HG03175 (cell line): ENCODE results near the gene ATP8B4.
"Not testable (repeated sequence)": the region's sequence is repeated elsewhere in the genome, so short reads cannot be mapped to it uniquely, and the experiment has no call there.

Experiments
- ATAC-seq: cut with Tn5 transposase; IDR thresholded peaks from one replicate; pipeline ENCODE4 v1.9.1; 2021; ENCODE audit warnings: mild to moderate bottlenecking, moderate library complexity; ENCODE audit not compliant: unreplicated experiment

ATP8B4 gene, protein sequence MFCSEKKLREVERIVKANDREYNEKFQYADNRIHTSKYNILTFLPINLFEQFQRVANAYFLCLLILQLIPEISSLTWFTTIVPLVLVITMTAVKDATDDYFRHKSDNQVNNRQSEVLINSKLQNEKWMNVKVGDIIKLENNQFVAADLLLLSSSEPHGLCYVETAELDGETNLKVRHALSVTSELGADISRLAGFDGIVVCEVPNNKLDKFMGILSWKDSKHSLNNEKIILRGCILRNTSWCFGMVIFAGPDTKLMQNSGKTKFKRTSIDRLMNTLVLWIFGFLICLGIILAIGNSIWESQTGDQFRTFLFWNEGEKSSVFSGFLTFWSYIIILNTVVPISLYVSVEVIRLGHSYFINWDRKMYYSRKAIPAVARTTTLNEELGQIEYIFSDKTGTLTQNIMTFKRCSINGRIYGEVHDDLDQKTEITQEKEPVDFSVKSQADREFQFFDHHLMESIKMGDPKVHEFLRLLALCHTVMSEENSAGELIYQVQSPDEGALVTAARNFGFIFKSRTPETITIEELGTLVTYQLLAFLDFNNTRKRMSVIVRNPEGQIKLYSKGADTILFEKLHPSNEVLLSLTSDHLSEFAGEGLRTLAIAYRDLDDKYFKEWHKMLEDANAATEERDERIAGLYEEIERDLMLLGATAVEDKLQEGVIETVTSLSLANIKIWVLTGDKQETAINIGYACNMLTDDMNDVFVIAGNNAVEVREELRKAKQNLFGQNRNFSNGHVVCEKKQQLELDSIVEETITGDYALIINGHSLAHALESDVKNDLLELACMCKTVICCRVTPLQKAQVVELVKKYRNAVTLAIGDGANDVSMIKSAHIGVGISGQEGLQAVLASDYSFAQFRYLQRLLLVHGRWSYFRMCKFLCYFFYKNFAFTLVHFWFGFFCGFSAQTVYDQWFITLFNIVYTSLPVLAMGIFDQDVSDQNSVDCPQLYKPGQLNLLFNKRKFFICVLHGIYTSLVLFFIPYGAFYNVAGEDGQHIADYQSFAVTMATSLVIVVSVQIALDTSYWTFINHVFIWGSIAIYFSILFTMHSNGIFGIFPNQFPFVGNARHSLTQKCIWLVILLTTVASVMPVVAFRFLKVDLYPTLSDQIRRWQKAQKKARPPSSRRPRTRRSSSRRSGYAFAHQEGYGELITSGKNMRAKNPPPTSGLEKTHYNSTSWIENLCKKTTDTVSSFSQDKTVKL

DNA sequence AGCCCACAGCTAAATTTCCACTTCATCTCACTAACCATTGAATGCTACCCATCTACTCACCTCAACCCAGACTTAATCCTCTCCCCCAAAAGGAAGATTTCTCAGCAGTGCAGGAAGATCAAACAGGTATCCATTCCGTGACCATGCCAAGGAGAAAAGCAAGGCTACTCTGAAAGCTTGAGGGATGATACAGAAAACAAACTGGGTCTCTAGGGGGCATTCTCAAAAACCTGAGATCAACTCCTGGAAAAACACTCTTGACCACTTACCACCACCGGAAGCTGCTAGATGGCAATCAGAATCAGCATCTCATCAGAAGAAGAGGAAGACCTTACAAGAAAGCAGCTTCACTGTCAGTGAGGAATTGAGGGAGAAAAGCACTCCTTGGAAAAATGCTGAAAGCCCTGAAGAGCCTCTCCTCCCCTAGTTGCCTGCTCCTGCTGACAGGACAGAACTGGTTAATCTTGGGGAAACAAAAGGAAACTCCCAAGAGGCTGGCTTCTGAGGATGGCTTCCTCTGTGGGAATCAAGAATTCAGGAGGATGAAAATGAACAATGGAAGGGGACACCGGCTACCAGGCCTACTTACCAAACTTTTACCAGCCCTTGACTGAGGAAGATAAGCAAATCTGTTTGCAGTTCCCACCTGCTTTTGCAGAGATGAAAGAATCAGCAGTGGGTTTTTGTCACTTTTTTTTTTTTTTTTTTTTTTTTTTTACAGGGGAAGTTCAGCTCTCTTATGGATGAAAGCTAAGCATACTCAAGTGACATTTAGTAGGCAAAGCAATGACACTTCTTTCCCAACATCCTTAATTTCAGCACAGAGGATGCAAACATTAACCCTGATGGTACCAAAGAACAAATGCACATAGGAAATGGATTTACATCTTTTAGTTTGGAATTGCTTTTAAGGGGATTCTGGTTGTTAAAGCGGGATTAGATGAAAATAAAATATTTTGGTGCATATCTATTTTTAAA, at the start of gene ATP8B4:
Gene ATP8B4 (minus strand): TSS at position 171 of the 978 bp plus-strand sequence. CDS start 12,267 bp downstream, outside the sequence.
- ATAC-seq = no peak

DNA sequence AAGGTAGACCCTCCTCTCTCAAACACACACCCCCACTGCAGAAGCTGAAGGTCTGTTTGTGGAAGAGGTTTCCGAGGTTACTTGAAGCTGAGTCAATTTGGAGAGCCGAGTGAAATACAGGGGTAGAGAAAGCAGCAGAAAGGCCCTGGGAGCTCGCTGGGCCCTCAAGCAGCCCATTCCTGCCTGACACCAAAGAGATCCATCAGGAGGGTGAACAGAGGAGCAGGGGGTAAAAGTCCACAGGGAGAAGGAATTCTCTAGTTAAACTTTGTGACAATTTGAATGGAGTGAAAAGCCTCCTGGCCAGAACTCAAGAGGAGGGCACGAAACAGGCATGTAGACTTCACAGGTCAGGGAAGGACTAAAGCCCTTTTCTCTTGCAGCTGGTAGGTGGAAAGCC, 49.3 kb upstream of the ATP8B4 start:
- ATAC-seq = no peak

DNA sequence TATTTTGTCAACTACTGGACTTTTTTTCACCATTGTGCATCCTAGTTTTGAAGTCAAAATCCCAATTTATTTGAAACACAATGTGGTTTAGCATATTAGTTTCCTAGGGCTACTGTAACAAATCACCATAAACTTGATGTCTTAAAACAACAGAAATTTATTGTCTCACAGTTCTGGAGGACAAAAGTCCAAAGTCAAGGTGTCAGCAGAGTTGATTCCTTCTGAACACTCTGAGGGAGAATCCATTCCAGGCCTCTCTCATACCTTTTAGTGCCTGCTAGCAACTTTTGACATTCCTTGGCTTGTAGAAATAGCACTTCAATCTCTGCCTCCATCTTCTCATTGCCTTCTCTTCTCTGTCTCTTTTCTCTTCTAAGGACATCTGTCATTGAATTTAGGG, 48.1 kb upstream of the ATP8B4 start:
- no peak for ATAC-seq

DNA sequence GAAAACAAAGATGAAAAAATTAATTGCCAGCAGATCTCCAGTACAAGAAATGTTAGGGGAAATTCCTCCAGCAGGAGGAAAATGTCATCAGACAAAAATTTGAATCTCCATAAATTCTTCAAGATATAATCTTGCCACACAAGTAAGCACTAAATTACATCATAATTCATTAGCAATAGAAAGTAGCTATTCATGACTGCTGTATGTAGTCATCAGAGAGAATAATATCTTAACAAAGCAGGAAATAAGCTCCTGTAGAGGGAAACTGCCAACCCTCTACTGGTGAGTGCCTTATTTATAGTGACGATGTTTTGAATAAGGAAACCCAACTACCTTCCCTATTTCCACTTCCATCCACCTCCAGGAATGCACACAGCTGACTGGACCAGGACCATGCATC, 47.2 kb upstream of the ATP8B4 start:
- ATAC-seq = no peak

DNA sequence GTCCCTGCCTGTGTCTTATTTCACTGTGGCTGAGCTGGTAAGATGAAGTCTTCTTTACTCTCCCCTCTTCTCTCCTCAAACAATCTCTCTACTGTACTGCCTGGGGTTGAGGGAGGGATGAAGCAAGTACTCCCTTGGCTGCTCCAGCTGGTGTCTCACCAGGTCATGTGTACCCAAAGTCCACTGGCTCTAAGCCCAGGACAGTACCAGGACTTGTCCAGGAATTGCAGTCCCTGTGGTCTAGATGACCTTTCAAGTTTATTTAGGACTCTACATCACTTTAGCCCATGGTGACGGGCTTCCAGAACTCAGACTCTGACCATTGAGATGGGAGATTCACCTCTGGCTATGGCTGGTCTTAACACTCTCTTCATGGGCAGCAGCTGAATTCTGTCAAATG, 45.4 kb upstream of the ATP8B4 start:
- ATAC-seq = no peak

DNA sequence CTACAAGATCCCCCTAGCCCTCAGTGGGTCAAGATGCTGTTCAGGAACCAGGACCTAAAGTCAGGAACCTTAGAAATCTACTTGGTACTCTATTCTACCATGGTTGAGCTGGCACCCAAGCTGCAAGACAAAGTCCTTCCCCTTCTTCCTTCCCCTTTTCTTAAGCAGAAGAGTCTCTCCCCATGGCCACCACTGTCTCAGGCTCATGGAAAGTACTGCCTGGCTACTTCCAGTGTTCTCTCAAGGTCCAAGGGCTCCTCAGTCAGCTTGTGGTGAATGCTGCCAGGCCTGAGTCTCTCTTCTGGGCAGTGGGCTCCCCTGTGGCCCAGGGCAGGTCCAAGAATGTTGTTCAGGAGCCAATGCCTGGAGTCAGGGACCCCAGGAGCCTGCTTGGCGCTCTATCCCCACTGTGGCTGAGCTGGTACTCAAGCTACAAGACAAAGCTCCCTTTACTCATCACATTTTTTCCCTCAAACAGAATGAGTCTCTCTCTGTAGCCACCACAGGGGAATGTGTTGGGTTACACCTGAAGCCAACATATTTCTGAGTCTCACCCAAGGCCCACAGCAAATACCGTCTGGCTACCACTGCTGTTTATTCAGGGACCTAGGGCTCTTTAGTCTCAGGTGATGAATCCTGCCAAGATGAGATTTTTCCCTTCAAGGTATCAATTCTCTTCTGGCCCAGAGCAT, 44.8 kb upstream of the ATP8B4 start:
- ATAC-seq = no peak

DNA sequence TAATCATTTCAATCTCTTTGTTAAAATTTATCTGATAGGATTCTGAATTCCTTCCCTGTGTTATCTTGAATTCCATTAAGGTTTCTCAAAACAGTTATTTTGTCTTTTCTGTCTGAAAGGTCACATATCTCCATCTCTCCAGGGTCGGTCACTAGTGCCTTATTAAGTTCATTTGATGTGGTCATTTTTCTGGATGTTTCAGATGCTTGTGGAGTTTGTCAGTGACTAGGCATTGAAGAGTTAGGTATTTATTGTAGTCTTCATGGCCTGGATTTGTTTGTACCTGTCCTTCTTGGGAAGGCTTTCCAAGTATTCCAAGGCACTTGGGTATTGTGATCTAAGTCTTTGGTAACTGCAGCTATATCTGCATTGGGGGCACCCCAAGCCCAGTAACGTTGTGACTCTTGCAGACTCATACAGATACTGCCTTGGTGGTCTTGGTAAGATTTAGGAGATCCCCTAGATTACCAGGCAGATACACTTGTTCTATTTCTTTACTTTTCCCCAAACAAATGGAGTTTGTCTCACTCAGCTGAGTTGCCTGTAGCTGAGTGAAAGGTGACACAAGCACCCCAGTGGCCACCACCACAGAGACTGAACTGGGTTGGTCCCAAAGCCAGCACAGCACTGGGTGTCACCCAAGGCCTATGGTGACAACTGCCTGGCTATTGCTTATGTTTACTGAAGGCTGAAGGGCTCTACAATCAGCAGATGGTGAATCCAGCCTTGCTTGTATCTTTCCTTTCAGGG, 44.1 kb upstream of the ATP8B4 start:
- no peak for ATAC-seq

DNA sequence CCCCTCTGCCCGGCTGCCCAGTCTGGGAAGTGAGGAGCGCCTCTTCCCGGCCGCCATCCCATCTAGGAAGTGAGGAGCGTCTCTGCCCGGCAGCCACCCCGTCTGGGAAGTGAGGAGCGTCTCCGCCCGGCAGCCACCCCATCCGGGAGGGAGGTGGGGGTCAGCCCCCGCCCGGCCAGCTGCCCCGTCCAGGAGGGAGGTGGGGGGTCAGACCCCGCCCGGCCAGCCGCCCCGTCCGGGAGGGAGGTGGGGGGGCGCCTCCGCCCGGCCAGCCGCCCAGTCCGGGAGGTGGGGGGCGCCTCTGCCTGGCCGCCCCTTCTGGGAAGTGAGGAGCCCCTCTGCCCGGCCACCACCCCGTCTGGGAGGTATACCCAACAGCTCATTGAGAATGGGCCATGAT, 39.2 kb upstream of the ATP8B4 start:
- ATAC-seq = not testable (repeated sequence)

DNA sequence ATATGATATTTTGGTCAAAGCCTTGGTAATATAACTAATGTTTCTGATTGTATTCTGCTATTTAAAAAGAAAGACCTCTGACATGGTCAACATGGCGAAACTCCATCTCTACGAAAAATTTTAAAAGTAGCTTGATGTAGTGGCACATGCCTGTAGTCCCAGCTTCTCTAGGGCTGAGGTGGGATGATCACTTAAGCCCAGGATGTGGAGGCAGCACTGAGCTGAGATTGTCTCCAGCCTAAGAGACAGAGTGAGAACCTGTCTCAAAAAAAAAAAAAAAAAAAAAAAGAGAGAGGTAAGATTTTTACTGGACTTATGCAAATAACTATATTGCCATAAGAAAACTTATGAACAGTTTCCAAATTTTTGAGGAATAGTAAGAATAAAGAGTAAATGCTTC, 32.4 kb upstream of the ATP8B4 start:
- ATAC-seq = no peak

DNA sequence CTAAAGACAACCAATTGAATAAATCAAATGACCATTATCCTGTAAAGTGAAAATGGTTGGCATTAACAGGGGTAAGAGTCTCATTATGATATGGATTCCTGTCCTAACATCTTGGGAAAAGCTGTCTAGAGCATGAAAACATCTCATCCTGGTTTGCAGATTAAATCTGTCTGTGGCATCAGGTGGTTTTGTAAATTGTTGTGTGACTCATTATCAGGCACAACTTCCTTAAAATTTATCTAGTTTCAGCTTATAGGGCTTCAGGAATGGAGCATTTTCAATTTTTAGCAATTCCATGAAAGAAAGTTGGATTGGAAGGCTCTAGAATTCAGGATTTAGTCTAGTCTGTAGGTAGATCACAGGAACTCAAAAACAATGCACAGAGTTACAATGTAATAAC, 31.8 kb upstream of the ATP8B4 start:
- no peak for ATAC-seq

DNA sequence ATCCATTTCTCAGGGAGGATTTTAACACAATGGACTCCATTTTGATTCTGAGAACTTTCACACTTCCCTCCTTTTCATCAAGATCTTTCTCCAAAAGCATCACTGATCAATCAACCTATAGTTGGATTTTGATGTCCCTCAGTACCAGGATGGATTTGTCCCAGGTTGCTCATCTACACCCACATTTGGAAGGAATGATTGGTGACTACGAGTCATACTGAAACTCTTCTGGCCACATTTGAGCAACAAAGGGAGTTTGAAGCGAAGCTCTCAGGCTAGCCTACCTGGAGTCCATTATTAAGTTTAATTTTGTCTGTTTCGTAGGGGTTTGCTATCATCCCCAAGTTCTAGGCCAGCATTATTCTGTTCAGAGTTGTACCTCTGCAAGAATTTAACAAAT, 31.3 kb upstream of the ATP8B4 start:
- no peak for ATAC-seq

DNA sequence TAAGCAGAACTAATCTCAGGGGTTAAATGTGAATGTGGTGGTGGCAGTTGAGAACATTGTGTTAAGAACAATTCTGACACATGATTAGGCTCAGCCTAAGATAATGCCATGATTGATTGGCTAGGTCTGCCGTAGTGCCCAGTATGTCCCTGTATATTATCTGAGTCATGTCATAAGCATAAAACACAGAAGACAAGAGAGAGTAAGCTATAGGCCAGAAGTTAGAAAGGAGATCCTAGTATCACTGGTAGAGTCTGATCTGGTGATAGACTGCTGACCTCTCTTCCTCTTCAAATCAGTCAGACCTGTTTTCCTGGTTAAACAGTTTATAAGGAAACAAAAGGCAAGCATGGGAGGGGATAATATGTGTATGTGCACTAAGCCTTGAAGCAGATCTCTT, 30.1 kb upstream of the ATP8B4 start:
- no peak for ATAC-seq

DNA sequence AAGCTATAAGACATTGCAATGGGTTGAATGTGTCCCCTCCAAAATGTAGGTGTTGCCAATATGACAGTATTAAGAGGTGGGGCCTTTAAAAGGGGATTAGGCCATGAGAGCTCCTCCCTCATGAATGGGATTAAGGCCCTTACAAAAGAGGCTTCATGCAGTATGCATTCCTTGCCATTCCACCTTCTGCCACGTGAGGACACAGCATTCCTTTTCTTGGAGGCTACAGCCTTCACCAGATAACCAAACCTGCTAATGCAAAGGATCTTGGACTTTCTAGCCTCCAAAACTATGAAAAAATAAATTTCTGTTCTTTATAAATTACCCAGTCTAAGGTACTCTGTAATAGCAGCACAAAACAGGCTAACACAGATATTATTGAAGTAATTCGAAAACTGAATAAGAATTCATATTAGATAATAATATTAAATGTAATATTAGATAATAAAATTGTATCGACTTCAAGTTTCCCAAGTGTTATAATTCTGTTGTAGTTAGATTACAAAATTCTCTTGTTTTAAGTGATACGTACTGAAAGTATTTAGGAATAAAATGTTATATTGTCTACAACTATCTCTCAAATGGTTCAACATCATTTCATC, 29.4 kb upstream of the ATP8B4 start:
- ATAC-seq = no peak

DNA sequence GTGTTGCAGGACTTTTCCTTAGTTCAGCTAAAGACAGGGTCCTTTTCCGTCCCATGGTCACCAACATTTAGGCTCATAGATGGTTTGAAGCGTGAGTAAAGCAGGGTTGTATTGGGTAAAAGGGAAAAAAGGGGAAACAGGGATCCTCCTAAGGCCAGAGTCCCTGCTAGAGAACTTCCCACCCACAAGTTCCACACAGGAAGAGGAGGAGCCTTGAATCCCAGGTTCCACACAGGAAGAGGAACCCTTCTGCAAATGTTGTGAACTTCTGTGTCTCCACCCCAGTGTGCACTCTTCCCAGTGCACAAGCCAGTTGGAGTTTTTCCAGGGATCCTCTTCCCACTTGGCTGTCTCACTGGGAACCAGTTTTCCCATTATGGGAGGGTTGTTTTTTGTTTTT, 27.6 kb upstream of the ATP8B4 start:
- ATAC-seq = no peak

DNA sequence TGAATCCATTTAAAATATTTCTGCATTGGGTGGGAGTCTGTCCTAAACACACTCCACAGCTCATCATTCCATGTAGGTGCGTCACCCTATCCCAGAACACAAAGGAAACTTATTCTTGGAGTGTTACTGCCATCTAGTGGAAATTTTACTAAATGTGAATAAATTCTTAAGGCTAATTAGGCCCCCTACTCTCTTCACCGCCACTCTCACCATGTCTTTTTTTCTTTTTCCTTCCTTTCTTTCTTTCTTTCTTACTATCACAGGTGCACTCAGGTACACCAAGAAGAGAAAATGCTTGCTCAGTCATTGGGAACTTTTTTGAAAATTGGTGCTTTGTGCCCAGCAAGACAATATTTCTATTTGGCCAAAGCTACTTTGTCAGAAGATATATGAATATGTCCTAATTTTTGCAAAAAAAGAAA, 26.4 kb upstream of the ATP8B4 start:
- ATAC-seq = peak; percentile 51

DNA sequence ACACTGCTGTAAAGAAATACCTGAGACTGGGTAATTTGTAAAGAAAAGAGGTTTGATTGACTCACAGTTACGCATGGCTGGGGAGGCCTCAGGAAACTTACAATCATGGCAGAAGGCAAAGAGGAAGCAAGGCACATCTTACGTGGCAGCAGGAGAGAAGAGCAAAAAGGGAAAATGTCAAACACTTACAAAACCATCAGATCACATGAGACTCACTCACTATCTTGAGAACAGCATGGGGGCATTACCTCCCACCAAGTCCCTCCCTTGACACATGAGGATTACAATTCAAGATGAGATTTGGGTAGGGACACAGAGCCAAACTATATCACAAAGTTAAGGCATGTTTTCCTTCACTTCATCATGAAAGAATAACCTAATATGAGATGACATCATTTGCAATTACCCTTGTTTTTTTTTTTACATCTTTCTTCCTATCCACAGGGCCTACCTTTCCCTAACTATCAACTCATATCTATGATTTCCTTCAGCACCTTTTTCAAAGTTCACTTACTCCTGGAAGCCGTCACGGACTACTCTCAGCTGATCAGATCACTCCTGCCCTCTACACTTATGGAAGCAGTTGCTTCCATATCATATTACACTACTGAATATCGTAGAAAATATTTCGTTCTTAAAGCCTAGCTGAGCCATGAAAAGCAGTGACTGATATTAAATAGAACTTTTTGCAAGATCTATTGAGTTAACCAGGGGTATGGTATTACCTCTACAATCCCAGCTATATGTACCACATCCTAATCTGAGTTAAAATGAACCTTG, 25.5 kb upstream of the ATP8B4 start:
- no peak for ATAC-seq

DNA sequence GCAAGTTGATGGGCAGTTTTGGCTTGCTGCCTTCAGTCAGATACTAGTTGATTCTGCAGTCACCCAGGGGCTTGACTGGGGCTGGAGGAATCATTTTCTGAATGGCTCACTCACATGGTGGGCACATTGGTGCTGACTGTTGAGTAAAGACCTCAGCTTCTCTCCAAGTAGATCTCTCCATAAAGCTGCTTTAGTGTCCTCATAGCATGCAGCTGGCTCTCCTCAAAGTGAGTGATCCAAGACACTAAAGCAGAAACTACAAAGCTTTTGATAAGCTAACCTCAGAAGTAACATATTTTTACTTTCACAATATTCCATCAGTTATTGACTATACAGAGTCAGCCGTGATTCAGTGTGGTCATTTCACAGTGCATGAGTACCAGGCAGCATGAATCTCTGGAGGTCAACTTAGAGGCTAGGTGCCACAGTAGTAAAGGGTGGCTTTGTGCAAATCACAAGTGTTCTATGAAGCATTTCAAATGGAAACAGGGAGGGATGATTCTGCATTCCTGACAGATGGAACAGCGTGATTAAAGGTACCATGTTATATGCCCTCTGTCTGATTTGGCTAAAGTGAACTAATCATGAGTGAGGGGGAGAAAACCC, 24.3 kb upstream of the ATP8B4 start:
- ATAC-seq = no peak
